DND-41 (cell line): Measurements from ENCODE around the gene RIN2.

ENCODE experiments used
- EZH2 ChIP-seq: IDR thresholded peaks from 3 replicates; pipeline ENCODE4 v1.6.1; 2012; ENCODE audit warnings: borderline replicate concordance, low read depth, mild to moderate bottlenecking, moderate library complexity, low read length, inconsistent platforms; ENCODE audit not compliant: severe bottlenecking
- TF ChIP-seq, protein P1 (sequence below): IDR thresholded peaks from 2 replicates; pipeline ENCODE4 v1.5.1; 2012; ENCODE audit warnings: borderline replicate concordance, low read length, moderate library complexity, mild to moderate bottlenecking; ENCODE audit not compliant: poor library complexity, severe bottlenecking; ENCODE audit errors: extremely low read depth

DNA sequence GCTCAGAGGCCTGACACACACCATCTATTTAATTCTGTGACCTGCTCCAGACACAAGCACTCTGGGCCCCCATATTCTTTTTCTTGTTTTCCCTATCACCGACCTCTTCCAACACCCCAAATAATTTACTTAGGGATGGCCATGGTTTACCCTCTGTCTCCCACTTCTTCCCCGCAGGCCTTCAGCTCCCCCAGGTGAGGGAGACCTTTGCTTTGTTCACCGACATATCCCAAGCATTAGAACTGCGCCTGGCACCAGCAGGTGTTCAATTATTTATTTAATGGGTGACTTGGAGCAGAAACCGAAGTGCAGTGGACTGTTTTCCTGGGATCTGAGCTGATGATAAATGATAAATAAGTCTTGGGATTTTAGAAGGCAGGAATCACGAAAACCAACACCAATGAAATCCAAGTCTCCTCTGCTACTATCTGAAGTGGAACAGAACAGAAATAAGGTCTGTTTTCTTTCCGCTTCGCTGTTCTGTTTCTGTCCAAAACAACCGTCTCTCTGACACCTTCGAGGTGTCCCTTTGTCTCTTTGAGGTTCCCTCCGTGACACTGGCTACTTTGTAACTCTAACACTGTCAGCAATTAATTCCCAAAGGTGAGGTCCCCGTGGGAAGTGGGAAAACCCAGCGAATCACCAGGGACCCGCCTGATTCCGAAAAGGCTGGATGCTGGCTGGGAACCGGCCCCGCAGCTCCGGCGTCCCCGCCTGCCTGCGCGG is 1.1 kb upstream of the RIN2 start:
- TF ChIP-seq, protein P1, sequence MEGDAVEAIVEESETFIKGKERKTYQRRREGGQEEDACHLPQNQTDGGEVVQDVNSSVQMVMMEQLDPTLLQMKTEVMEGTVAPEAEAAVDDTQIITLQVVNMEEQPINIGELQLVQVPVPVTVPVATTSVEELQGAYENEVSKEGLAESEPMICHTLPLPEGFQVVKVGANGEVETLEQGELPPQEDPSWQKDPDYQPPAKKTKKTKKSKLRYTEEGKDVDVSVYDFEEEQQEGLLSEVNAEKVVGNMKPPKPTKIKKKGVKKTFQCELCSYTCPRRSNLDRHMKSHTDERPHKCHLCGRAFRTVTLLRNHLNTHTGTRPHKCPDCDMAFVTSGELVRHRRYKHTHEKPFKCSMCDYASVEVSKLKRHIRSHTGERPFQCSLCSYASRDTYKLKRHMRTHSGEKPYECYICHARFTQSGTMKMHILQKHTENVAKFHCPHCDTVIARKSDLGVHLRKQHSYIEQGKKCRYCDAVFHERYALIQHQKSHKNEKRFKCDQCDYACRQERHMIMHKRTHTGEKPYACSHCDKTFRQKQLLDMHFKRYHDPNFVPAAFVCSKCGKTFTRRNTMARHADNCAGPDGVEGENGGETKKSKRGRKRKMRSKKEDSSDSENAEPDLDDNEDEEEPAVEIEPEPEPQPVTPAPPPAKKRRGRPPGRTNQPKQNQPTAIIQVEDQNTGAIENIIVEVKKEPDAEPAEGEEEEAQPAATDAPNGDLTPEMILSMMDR = no peak
- no peak for TF ChIP-seq EZH2
